GM13976 (cell line): Measurements from ENCODE around the gene POU4F3.
A peak's percentile ranks its signal among the peaks of the same experiment; 100 is the strongest.

Experiments
- DNase-seq: peaks from one replicate; pipeline ENCODE4 v3.0.0; 2012; ENCODE audit warnings: low spot score
- CTCF ChIP-seq: IDR thresholded peaks from 2 replicates; pipeline ENCODE4 v1.5.1; 2012; ENCODE audit warnings: borderline replicate concordance, mild to moderate bottlenecking; ENCODE audit not compliant: insufficient read depth; ENCODE audit errors: extremely low read depth, missing control alignments, control extremely low read depth
- in situ Hi-C: fragments of 300-500 bp; cut with MboI; formaldehyde crosslinking; loops from one replicate; pipeline ENCODE4 v1.12.0; 2022; ENCODE audit warnings: low sequenced_read_pairs, mixed read lengths, inconsistent platforms; ENCODE audit not compliant: unreplicated experiment

Gene POU4F3

GRCh38 chr5:146337928-146338327 is 711 bp upstream of the POU4F3 start:
- no peak for TF ChIP-seq CTCF
- DNase-seq = no peak
- in situ Hi-C loops = no loop called here

- in situ Hi-C loops = no loop called here
- DNase-seq = no peak
- TF ChIP-seq CTCF = no peak
These were observed 1.1 kb downstream of the POU4F3 start for GRCh38 chr5:146339715-146340259.

GRCh38 chr5:146340260-146341081 is 1.8 kb downstream of the POU4F3 start:
- TF ChIP-seq CTCF = no peak
- DNase-seq = peak; percentile 72
- in situ Hi-C loops = no loop called here

GRCh38 chr5:146341854-146342253 is 3.2 kb downstream of the POU4F3 start:
- in situ Hi-C loops = no loop called here
- no peak for DNase-seq

GRCh38 chr5:146342519-146342881 is 3.9 kb downstream of the POU4F3 start:
- in situ Hi-C loops = no loop called here
- no peak for DNase-seq
- no peak for TF ChIP-seq CTCF

More at GRCh38 chr5:146341854-146342253, 3.2 kb downstream of the POU4F3 start:
- no peak for TF ChIP-seq CTCF

GRCh38 chr5:146342882-146343865 is 4.5 kb downstream of the POU4F3 start:
- TF ChIP-seq CTCF = no peak
- in situ Hi-C loops = no loop called here
- DNase-seq = no peak
